GM06990 (cell line): ENCODE data around the gene GABRB1.
"Not testable (repeated sequence)": the region's sequence is repeated elsewhere in the genome, so short reads cannot be mapped to it uniquely, and the experiment has no call there.

ENCODE experiments used
- DNase-seq: peaks from one replicate; pipeline ENCODE4 v3.0.0-alpha.2; 2011; ENCODE audit not compliant: insufficient read length; ENCODE audit errors: extremely low read depth
- H3K27me3 ChIP-seq: replicated peaks from 2 replicates; pipeline ENCODE4 v1.6.0; 2011; ENCODE audit warnings: low read length; ENCODE audit not compliant: control insufficient read depth, insufficient read depth
- H3K36me3 ChIP-seq: 2 replicates; pipeline ENCODE4 v1.5.1; 2011; ENCODE audit warnings: low read length; ENCODE audit not compliant: control insufficient read depth, insufficient read depth
- H3K4me3 ChIP-seq: replicated peaks from 2 replicates; pipeline ENCODE4 v1.5.1; 2011; ENCODE audit warnings: low read depth, mild to moderate bottlenecking, control low read depth, low read length
- CTCF ChIP-seq: IDR thresholded peaks from 2 replicates; pipeline ENCODE4 v1.5.1; 2011; ENCODE audit warnings: low read length, control low read depth, mild to moderate bottlenecking, inconsistent platforms; ENCODE audit not compliant: insufficient read depth, poor library complexity, severe bottlenecking

The GABRB1 gene

DNA sequence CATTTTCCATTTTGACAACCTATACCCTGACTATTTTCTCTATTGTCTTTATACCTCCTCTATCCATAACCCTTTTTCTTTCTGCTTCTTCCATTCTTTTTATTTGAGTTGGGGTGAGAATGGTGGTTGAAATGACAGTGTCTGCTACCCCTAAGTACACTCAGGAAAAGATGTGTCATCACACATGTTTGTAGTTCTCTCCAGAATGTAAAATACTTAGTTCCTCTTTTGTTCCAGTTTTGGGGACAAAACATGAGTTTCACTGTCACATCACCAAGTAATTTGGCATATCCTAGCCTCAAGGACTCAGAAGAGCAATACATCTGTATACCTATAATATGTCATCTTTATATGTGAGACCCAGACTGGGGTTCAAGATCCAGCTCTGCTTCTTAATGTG, 341.8 kb downstream of the GABRB1 start:
- Histone ChIP-seq H3K27me3 (no peaks in the 10 kb centered on the region), H3K36me3 (no peaks in the 10 kb centered on the region), H3K4me3 (no peak overlapping the region)
- TF ChIP-seq CTCF: no peak
- DNase-seq: no peak

DNA sequence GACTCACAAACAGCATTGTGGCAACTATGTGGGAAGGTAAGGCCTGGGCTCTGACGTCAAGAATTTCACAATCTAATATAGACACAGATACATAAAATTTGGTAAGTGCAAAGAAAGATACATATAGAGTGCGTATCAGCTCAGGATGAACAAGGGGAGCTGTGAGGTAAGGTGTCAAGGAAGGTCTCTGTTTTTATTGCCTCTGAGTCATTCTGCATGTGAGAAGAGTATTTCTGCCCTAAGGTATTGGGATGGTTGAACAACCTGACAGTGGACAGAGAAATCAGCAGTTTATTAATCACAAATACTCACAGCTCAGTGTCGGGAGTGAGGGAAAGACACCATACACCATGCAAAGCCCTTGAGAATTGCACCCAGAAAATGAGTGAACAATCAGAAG, 342.3 kb downstream of the GABRB1 start:
- no peaks in the 10 kb centered on the region for H3K36me3 ChIP-seq
- no peak for TF ChIP-seq CTCF
- no peaks in the 10 kb centered on the region for H3K27me3 ChIP-seq
- DNase-seq: no peak
- no peak overlapping the region for H3K4me3 ChIP-seq

- Histone ChIP-seq H3K4me3 (no peak overlapping the region), H3K27me3 (no peaks in the 10 kb centered on the region), H3K36me3 (no peaks in the 10 kb centered on the region)
- no peak for TF ChIP-seq CTCF
- no peak for DNase-seq
Measured at GRCh38 chr4:47374477-47374876, 343.1 kb downstream of the GABRB1 start.

DNA sequence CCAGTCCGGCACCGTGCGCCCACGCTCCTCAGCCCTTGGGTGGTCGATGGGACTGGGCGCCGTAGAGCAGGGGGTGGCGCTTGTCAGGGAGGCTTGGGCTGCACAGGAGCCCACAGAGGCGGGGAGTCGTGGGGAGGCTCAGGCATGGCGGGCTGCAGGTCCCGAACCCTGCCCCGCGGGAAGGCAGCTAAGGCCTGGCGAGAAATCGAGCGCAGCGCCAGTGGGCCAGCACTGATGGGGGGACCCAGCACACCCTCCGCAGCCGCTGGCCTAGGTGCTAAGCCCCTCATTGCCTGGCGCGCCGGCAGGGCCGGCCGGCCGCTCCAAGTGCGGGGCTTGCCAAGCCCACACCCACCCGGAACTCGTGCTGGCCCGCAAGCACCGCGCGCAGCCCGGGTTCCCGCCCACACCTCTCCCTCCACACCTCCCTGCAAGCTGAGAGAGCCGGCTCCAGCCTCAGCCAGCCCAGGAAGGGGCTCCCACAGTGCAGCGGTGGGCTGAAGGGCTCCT, 346.7 kb downstream of the GABRB1 start:
- not testable (repeated sequence) for H3K4me3 ChIP-seq, H3K27me3 ChIP-seq, H3K36me3 ChIP-seq, DNase-seq

GRCh38 chr4:47381172-47381571, 349.8 kb downstream of the GABRB1 start:
- Histone ChIP-seq H3K27me3 (no peaks in the 10 kb centered on the region), H3K36me3 (no peaks in the 10 kb centered on the region), H3K4me3 (no peak overlapping the region)
- no peak for DNase-seq
- no peak for TF ChIP-seq CTCF

DNA sequence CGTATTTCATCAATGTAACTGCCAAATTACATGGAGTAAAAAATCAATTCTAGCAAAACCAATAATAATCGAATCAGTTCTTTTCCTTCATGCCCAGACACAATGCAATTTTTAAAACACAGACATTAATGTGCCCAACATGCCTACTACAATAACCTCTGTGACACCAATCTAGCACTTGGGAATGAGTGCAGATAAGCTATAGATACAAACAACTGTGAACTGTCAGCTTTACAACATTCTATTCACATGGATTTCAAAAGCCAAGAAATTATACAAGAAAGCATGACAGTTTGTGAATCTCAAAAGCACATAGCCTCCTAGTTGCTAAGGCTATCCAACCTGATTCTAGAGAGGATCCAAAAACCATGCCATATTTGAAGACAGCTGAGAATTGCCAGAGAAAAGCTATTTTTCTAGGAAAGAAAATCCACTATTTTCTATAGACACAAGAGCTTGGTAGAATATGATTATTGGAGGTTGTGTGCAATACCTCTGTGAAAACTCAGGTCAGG, 351.5 kb downstream of the GABRB1 start:
- Histone ChIP-seq H3K4me3 (no peak overlapping the region), H3K36me3 (no peaks in the 10 kb centered on the region), H3K27me3 (no peaks in the 10 kb centered on the region)
- no peak for TF ChIP-seq CTCF
- no peak for DNase-seq
